C4-2B (cell line): ENCODE results near the gene ALPP.

Experiments
- ZFX ChIP-seq: fragments of 450-650 bp; IDR thresholded peaks from 2 replicates; pipeline ENCODE4 v1.6.1; 2017
- TF ChIP-seq, protein P1 (sequence below): fragments of 450-650 bp; conservative IDR thresholded peaks from 2 replicates; pipeline ENCODE4 v1.5.1; 2017; ENCODE audit warnings: mild to moderate bottlenecking

DNA sequence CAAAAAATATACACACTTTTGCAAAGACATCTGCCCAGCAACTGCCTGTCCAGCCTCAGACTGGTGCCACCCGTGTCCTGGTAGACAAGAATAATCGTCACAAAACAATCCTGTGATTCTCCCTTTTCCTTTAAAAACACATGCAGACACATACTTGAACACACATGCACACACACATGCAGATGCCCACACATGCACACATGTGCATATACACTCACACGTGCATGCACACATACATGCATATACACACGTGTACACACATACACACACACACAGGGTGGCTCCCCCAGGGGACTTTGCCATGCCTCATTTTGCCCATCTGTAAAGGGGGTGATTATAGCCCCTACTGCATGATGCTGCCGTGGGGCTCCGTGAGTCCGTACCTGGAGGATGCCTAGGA is 24.9 kb upstream of the ALPP start:
- TF ChIP-seq, protein P1, sequence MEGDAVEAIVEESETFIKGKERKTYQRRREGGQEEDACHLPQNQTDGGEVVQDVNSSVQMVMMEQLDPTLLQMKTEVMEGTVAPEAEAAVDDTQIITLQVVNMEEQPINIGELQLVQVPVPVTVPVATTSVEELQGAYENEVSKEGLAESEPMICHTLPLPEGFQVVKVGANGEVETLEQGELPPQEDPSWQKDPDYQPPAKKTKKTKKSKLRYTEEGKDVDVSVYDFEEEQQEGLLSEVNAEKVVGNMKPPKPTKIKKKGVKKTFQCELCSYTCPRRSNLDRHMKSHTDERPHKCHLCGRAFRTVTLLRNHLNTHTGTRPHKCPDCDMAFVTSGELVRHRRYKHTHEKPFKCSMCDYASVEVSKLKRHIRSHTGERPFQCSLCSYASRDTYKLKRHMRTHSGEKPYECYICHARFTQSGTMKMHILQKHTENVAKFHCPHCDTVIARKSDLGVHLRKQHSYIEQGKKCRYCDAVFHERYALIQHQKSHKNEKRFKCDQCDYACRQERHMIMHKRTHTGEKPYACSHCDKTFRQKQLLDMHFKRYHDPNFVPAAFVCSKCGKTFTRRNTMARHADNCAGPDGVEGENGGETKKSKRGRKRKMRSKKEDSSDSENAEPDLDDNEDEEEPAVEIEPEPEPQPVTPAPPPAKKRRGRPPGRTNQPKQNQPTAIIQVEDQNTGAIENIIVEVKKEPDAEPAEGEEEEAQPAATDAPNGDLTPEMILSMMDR, result no peak
- TF ChIP-seq ZFX, result no peak
